ENCODE data around the gene TLK2.
"Not testable (repeated sequence)": the region's sequence is repeated elsewhere in the genome, so short reads cannot be mapped to it uniquely, and the experiment has no call there.

GRCh38 chr17:62591822-62592221 lies 113.2 kb downstream of the TLK2 start:
- not testable (repeated sequence) for TF ChIP-seq CTCF (IDR thresholded peaks at IDR 0.05); ZFX (IDR thresholded peaks at IDR 0.05; ENCODE audit: borderline replicate concordance)
